Body of pancreas (tissue), 4 donors: ENCODE results near the gene SLC5A4. TPM values are rescaled to one million over a fixed set of nuclear protein-coding genes. Genes with fewer than 3 reads are reported as not detected.

Experiments
- ATAC-seq: fragments of 150-250 bp; one replicate; pipeline ENCODE4 v1.9.1; 2016
- DNase-seq, 4 donors: peaks; one replicate each; pipeline ENCODE4 v3.0.0-alpha.2; 2019
- H3K27ac ChIP-seq, 4 donors: fragments of 200-600 bp; sonication (generic); 1 replicate in 3 of 4; 2 replicates in 1 of 4; pipeline versions ENCODE4 v1.5.1 to v1.6.1; 2016 to 2019; ENCODE audit warnings: mild to moderate bottlenecking in 1 of 4, mixed read lengths in 1 of 4, moderate library complexity in 1 of 4
- H3K27me3 ChIP-seq, 2 donors: fragments of 200-600 bp; sonication (generic); one replicate each; pipeline ENCODE4 v1.6.0; 2016; ENCODE audit warnings: mild to moderate bottlenecking in 1 of 2
- H3K36me3 ChIP-seq, 2 donors: fragments of 200-600 bp; sonication (generic); replicated peaks in 1 of 2; 2 replicates each; pipeline ENCODE4 v1.5.1; 2016; ENCODE audit warnings: low read depth in 2 of 2; ENCODE audit not compliant: insufficient read depth in 1 of 2
- H3K4me1 ChIP-seq: fragments of 200-600 bp; sonication (generic); one replicate; pipeline ENCODE4 v1.6.0; 2016
- H3K4me3 ChIP-seq, 2 donors: fragments of 200-600 bp; sonication (generic); 1 replicate in 1 of 2; 2 replicates in 1 of 2; pipeline ENCODE4 v1.5.1; 2016 to 2019
- H3K9me3 ChIP-seq, 3 donors: fragments of 200-600 bp; sonication (generic); 1 replicate in 2 of 3; 2 replicates in 1 of 3; pipeline ENCODE4 v1.5.1; 2016
- POLR2A ChIP-seq, 3 donors: fragments of 450-650 bp; IDR thresholded peaks; one replicate each; pipeline ENCODE4 v1.6.1; 2016; ENCODE audit warnings: antibody characterized with exemption in 3 of 3, mild to moderate bottlenecking in 2 of 3
- WGBS, 2 donors: methylation state at CpG; one replicate each; pipeline ENCODE4 v1.1.5; 2017; 5-methylcytosine and 5-hydroxymethylcytosine counted together
- intact Hi-C: fragments of 100-400 bp; cut with DNase I; formaldehyde crosslinking; loops from one replicate; pipeline ENCODE4 v1.15.1; 2023
- total RNA-seq, 2 donors: library from RNA; depleted of rRNA; stranded (reverse); fragments of >200 nt; gene quantifications; one replicate each; pipeline ENCODE4 v1.1.0, GENCODE V29; 2016
- TF ChIP-seq, protein P1 (sequence below), 7 experiments: fragments of 450-650 bp in 4 of 7; fragments of 200-600 bp in 3 of 7; sonication (generic) in 3 of 7; IDR thresholded peaks; one replicate each; pipeline ENCODE4 v1.5.1; 2016 to 2019; ENCODE audit warnings: antibody characterized with exemption in 7 of 7

Gene SLC5A4
- total RNA-seq, 2 donors from 2014 or later: 0.26 to 0.33 TPM

DNA sequence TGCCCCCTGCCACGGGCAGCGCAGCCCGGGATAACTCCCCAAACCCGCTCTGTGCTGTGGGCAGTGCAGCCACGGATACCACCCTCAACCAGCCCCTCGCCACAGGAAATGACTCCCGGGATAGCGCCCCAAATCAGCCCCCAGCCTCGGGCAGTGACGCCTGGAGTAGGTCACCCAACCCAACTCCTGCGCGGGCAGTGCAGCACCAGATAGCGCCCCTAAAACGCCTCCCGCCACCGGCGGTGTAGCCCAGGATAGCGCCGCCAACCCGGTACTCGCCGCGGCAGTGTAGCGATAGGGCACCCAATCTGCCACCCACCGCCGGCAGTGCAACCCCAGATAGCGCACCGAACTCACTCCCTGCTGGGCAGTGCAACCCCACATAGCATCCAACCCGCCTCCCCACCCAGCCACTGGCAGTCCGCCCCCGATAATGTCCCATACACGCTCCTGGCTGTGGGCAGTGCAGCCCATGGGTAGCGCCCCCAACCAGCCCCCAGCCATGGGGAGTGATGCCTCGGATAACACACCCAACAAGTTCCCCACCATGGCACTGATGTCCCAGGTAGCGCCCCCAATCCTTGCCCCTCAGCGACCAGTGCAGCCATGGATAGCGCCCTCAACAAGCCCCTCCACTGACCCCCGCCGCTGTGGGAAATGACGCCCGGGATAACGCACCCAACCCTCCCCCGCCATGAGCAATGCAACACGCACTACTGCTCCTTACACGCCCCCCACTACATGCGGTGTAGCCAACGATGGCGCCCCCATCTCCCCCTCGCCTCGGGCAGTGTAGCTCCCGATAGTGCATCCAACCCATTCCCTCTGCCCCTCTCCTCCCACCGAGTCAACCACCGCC, 51.7 kb downstream of the SLC5A4 start:
- TF ChIP-seq, protein P1, sequence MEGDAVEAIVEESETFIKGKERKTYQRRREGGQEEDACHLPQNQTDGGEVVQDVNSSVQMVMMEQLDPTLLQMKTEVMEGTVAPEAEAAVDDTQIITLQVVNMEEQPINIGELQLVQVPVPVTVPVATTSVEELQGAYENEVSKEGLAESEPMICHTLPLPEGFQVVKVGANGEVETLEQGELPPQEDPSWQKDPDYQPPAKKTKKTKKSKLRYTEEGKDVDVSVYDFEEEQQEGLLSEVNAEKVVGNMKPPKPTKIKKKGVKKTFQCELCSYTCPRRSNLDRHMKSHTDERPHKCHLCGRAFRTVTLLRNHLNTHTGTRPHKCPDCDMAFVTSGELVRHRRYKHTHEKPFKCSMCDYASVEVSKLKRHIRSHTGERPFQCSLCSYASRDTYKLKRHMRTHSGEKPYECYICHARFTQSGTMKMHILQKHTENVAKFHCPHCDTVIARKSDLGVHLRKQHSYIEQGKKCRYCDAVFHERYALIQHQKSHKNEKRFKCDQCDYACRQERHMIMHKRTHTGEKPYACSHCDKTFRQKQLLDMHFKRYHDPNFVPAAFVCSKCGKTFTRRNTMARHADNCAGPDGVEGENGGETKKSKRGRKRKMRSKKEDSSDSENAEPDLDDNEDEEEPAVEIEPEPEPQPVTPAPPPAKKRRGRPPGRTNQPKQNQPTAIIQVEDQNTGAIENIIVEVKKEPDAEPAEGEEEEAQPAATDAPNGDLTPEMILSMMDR (IDR thresholded peaks at IDR 0.05): no peak
- no peak for TF ChIP-seq POLR2A (IDR thresholded peaks at IDR 0.05)
- no peaks in the 10 kb centered on the region for H3K36me3 ChIP-seq
- no peaks in the 10 kb centered on the region for H3K9me3 ChIP-seq
- DNase-seq: no peak
- intact Hi-C loops: loop anchor here (10.0 kb wide), 1 partner anchor 229 kb away; no protein-coding TSS in a partner anchor
- H3K27me3 ChIP-seq: peaks cover 0 to 6% of the 10 kb centered on the region in 2 donors
- no peak overlapping the region for H3K27ac ChIP-seq
- ATAC-seq: no peak
- WGBS, 2 donors: 34 to 46% methylated on average over 23 to 52 of the region's 53 CpGs
- no peak overlapping the region for H3K4me3 ChIP-seq
- H3K4me1 ChIP-seq: peaks cover 14% of the 10 kb centered on the region

DNA sequence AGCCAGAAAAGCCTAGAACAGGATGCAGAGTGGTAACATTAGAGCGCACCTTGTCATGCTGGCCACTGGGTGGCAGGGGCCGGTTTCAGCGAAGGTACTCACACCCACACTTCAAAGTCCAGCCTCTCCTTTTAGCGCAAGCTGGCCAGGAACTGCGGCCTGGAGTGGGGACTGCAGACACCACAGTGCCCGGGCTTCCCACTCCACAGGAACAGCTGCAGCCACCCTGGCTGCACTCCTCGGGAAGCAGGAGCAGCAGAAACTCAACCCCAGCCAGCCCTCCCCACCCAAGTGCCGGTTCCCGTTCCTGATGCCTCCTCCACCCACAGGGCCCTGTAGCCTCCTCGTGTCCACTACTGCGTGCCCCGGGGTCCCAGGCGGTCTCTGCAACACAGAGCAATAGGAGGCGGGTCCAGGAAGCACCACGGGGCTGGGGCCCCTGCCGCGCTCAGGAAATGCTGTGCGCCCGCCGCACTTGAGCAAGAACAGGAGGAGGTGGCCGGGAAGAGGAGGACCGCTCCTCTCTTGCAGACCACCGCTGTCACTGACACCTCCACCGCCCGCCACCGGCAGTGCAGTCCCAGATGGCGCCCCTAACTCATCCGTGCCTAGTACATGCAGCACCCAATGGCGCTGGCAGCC, 52.5 kb downstream of the SLC5A4 start:
- intact Hi-C loops: loop anchor here (10.0 kb wide), 1 partner anchor 228 kb away; no protein-coding TSS in a partner anchor
- ATAC-seq (peak; percentile 59), DNase-seq (peak; percentile 40 to 73 (median 68))
- Histone ChIP-seq H3K27me3 (peaks cover 0 to 6% of the 10 kb centered on the region in 2 donors), H3K9me3 (no peaks in the 10 kb centered on the region), H3K27ac (no peak overlapping the region), H3K4me3 (no peak overlapping the region), H3K36me3 (no peaks in the 10 kb centered on the region), H3K4me1 (peaks cover 14% of the 10 kb centered on the region)
- no peak for TF ChIP-seq POLR2A (IDR thresholded peaks at IDR 0.05)
- TF ChIP-seq, protein P1 (IDR thresholded peaks at IDR 0.05): peak; percentile 23 to 72 (median 55)
- 6 to 9% methylated on average over 11 to 28 of the region's 29 CpGs for WGBS, 2 donors

DNA sequence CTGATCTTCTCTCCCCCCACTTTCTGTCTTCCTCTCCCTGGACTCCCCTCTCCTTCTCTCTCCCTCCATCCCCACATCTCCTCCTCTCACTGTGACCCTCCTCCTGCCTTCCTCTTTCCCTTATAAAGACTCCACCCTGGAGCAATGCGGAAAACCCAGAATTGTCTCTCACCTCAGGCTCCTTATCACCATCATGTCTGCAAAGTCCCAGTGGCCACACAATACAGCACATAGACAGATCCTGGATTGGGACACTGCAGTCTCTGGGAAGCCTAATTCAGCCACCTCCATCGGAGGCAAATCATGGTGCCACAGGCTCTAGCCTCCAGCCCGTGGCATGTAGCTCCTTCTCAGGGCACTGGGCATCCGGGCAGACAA, 53.0 kb downstream of the SLC5A4 start:
- no peak for ATAC-seq
- H3K27ac ChIP-seq: no peak overlapping the region
- 18 to 26% methylated on average over 4 of the region's 4 CpGs for WGBS, 2 donors
- no peak overlapping the region for H3K4me3 ChIP-seq
- peaks cover 0 to 6% of the 10 kb centered on the region in 2 donors for H3K27me3 ChIP-seq
- TF ChIP-seq, protein P1 (IDR thresholded peaks at IDR 0.05): no peak
- no peak for TF ChIP-seq POLR2A (IDR thresholded peaks at IDR 0.05)
- H3K36me3 ChIP-seq: no peaks in the 10 kb centered on the region
- no peak for DNase-seq
- H3K9me3 ChIP-seq: no peaks in the 10 kb centered on the region
- intact Hi-C loops: loop anchor here (10.0 kb wide), 1 partner anchor 227 kb away; no protein-coding TSS in a partner anchor
- peaks cover 14% of the 10 kb centered on the region for H3K4me1 ChIP-seq

DNA sequence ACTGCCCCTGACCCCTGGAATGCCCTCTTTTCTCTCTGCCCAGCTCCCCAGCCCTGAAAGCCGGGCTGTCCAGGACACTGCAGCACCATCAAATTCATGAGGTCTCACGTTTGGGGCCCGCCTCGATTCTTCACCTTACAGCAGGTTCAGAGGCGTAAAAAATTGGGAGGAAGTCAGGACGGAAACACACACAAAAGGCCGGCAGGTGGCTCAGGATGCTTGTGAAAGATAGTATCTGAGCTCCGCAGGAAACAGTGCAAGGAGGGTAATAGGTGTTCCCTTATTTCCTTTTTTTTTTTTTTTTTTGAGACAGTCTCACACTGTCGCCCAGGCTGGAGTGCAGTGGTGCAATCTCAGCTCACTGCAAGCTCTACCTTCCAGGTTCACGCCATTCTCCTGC, 54.4 kb downstream of the SLC5A4 start:
- WGBS, 2 donors: 74 to 80% methylated on average over 10 of the region's 10 CpGs
- intact Hi-C loops: loop anchor here (10.0 kb wide), 1 partner anchor 226 kb away; no protein-coding TSS in a partner anchor
- DNase-seq (no peak), ATAC-seq (no peak)
- Histone ChIP-seq H3K4me1 (peaks cover 14% of the 10 kb centered on the region), H3K4me3 (no peak overlapping the region), H3K36me3 (no peaks in the 10 kb centered on the region), H3K27me3 (peaks cover 0 to 6% of the 10 kb centered on the region in 2 donors), H3K9me3 (no peaks in the 10 kb centered on the region), H3K27ac (no peak overlapping the region)
- TF ChIP-seq, protein P1 (IDR thresholded peaks at IDR 0.05): no peak
- TF ChIP-seq POLR2A (IDR thresholded peaks at IDR 0.05): no peak
